Measurements from ENCODE around the gene PEDS1.
"Not testable (repeated sequence)": the region's sequence is repeated elsewhere in the genome, so short reads cannot be mapped to it uniquely, and the experiment has no call there.

Gene PEDS1

DNA sequence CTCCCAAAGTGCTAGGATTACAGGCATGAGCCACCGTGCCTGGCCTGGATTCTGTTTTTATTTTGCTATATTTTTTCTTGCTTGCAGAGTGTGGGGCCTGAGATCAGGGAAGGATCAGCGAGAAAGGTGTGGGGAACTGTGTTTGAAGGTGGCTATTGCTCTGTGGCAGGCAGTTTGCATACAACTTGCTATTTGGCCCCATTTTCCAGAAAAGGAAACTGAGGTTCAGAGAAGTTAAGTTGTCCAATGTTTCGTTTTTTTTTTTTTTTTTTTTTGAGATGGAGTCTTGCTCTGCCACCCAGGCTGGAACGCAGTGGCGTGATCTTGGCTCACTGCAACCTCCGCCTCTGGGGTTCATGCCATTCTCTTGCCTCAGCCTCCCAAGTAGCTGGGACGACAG is 8.0 kb upstream of the PEDS1 start:
- not testable (repeated sequence) for ATAC-seq

DNA sequence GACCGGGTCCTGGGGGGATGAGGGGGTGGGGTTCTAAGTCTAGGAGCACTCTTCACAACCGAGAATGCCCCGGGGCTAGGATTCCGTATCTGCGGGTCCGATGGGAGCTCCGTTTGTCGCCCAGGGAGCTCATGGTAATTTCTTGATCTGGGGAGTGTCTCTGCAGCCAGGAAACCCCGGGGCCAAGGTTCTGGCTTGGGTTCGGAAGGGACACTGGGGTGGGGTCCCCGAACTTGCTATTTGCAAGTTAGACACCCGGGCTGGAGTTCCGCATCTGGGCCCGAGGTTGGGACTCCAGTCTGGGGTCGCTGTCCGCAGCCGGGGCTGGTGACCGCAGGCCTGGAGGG is 397 bp downstream of the PEDS1 start:
- ATAC-seq, result no peak

DNA sequence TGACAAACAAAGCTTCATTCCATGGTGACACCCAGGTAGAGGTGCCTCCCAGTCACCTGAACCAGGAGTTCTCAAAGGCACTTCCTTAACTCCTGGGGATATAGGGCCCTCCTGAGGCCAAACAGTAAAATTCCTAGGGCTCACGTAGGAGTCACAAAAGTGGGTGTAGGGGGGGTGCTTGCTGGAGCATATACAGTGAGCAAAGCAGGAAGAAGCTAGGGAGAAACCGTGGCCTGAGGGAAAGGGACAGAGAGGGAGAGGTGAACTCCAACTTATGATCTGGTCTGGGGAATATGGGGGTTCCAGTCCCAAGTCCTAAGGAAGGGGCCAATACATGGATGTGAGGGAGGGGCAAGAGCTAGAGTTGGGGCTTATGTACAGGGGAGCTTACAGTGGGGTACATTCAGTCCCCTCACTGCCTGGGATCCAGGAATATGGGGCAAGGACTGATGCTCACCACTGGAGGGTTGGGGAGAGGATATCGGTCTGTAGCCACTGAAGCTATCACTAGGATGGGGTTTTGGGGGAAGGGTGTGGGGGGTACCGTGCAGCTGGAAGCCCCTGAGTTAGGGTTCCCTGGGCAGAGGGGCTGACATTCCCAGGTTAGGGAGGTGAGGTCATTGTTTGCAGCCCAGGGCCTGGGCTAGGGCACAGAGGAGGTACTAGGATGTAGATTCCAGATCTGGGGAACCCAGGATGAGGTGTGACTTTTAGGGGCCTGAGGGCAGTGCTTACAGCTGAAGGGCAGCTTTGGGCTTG is 950 bp downstream of the PEDS1 start:
- no peak for ATAC-seq

DNA sequence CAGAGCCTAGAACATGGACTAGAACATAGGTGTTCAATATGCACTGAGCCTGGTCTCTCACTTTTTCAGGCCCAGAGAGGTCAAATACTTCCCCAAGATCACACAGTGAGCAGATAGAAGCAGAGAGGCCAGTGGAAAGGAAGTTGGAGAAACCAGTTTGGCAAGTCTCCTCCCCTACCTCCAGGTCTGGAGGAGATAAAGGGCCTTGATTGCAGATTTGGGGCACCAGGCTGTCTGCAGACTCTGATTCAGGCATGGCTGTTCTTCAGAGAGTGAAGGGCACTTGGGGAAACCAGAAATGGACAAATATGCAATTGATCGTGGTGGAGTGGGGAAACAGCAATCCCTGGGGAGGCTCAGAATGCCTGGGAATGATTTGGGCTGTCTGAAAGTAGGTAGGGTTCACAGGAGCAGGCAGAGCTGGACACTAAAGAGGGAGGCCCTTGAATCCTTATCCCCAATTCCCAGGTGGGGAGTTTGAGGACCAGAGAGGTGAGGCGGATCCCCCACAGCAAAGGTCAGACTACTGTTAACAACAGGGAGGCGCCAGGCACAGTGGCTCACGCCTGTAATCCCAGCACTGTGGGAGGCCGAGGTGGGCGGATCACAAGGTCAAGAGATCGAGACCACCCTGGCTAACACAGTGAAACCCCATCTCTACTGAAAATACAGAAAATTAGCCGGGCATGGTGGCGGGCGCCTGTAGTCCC is 2.3 kb downstream of the PEDS1 start:
- no peak for ATAC-seq

DNA sequence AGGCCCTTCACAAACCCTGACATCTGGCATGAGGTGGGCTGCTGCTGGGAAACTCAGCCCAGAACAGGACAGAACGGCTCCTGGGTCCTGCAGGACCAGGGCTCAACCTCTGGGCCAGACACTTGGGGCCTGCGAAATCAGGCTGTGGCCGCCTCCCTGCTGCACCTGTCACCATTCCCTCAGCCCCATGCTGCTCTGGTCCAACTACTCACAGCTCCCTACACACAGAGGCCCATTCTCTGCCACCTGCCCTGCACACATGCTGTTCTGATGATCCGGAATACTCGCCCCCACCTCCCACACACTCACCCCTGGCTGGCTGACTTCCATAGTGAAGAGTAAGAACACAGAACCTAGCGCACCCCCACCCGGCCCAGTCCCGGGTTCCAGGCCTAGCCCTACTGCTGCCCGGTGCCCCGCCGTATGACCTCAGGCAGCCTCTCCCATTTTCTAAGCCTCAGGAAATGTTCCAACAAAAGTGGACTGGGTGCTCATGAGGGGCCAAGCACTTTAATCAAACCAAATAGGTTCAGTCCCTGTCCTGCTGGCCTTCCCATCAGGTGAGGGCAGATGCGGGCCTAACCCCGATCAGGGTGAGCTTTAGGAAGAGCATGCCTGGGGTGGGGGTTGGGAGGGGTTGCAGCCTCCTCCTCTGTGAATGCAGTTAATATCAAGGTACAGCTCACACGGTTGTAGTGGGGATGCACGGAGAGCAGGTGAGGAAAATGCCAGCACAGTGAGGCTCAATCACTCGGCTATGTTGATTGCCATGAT is 3.9 kb downstream of the PEDS1 start:
- no peak for ATAC-seq

DNA sequence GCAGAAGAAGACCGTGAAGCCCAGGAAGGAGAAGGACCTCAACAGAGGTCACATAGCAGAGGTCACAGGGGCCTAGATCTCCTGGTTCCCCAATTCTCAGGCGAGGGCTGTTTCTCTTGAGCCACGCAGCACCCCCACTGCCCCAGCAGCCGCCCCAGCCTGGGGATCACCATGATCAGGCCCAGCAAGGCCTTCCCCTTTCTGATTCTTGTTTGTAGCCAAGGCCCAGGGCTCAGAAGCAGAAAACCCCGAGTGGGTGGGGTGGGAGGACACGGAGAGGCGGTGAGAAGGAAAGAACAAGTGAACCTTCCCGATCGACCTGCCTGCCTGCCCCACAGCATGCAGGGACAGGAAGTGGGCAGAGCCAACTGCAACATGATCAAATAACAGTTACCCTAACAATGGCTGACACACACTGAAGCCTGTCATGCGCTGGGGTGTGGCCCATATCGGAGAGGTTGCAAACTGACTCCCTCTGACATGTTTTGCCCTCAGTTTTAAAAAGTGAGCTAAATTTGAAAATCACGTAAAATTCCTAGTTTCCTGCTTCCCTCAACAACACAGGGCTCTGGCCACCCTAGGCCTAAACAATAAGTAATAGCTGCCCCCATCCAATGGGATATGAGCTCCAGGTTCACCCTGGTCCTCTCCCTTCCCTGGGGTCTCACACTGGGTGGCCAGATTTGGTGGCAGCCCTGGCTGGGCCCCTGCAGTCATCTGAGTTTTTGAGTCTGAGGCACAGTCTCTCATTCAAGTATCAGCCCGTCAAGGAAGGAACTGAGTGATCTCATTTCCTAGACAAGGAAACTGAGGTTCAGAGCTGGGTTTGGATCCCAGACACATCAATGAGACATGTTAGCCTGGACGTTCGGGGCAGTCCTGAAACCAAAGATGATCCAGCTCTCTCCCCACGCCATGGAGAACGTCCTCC is 6.5 kb downstream of the PEDS1 start:
- peak; percentile 99 for ATAC-seq

DNA sequence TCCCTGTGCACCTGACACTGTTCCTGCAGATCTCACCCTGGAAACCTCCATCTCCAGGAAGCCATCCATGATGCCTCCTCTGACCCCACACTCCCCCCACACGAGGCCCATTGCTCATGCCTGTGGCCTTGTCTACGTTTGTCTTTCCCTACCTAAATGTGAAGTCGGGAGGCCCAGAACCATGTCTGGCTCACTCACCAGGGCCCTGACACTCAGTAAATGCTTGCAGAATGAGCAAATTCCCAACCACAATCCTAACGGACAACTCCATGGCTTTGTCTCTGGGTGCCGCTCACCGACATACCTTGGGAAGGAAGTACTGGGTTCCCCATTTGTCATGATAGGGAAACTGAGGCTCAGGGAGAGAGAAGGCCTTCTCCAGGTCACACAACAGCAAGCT is 7.3 kb downstream of the PEDS1 start:
- no peak for ATAC-seq

DNA sequence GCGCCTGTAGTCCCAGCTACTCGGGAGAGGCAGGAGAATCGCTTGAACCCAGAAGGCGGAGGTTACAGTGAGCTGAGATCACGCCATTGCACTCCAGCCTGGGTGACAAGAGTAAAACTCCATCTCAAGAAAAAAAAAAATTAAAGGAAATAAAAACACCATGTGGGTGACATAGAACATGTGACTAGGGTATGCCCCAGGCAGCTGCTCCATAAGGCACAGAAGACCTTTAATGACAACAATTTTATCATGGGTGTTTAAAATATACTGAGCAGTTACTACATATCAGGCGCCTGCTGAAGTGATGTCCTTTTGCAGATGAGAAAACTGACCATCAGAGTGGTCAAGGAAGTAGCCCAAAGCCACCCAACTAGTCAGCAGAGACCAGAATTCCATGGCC is 8.0 kb downstream of the PEDS1 start:
- ATAC-seq, result no peak

DNA sequence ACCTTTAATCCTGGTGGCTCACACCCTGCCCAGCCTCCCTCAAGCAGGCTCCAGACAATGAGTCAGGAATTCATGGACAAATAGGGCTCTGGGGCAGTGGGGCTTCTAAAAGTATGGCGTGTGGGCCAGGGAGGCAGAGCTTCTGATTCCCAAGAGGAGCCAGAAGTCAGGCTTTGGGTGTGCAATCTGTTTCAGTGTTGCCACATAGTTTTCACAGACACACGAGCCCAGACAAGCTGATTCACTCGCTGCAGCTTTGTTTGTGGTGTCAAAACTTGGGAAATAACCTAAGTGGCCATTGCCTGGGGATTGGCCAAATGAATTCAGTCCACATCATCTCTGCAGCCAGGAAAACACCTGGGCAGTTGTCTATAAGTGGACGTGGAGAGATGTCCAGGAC is 9.2 kb downstream of the PEDS1 start:
- ATAC-seq, result no peak

DNA sequence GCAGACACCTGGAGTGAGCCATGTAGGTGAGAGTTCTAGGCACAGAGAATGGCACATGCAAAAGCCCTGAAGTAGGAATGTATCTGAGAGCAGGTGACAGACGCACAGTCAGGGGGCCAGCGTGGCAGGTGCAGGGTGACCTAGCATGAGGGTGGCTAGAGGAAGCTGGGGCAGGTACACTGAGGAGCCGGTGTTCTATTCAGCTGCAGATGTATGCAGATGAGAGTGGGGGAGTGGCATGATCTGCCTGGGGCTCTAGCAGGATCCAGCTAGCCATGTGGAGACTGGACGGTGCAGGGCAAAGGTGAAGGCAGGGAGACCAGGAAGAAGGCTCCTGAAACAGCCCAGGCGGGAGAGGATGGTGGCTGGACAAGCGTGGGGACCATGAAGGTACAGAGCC is 10.7 kb downstream of the PEDS1 start:
- ATAC-seq, result no peak

DNA sequence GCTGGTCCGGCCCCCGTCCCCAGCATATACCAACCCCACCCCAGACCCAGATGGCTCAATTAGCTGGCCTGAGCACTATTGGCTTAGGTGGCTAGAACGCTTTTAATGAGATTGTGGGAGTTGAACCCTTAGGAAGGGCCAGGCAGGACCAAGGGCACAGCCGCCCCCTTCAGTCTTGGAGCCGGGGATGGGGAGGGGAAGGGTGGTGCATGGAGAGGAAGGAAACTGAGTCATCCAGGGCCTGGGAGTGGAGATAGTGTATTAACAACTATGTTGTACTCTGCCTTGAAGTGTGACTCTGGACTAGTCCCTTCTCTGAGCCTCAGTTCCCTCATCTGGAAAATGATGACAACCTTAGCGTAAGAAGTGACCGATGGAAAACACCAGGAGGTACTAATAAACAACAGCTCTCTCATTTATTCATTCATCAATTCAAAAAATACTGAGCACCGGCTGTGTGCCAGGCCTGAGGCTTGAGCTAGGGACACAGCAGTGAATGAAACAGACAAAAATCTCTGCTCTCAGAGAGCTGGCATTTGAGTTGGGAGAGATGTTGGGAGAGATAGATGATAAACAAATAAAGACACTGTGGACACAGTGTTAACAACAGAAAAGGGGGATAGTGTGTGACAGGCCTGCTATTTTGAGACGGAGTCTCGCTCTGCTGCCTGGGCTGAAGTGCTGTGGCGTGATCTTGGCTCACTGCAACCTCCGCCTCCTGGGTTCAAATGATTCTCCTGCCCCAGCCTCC is 11.5 kb downstream of the PEDS1 start:
- ATAC-seq, result no peak

DNA sequence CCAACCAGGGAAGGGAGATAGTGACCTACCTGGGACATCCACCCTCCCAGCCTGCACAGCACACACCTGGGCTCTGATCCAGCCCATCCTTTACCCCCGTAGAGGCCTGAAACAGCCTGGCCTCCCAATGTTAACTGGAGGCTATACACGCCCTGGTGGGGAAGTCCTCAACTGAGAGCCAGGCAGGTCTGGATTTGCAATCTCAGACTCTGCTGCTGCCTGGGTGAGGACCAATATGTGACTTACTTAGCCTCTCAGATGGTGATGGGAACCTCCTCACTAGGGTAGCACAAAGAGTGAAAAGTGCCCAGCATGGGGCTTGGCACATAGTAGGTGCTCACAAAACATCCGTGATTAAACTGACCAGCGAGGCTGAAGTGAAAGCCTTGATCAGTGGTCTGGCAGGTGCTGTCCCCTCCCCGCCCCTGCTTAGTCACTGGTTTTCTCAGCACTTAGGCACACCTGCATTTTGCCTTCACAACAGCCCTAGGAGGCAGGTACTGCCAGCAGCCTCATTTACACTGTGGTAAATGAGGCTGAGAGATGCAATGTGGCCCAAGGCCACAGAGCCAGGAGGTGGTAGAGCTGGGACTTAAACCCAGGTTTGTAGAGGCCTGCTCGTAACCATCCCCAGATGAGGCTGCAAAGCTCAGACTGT is 12.4 kb downstream of the PEDS1 start:
- ATAC-seq, result no peak

DNA sequence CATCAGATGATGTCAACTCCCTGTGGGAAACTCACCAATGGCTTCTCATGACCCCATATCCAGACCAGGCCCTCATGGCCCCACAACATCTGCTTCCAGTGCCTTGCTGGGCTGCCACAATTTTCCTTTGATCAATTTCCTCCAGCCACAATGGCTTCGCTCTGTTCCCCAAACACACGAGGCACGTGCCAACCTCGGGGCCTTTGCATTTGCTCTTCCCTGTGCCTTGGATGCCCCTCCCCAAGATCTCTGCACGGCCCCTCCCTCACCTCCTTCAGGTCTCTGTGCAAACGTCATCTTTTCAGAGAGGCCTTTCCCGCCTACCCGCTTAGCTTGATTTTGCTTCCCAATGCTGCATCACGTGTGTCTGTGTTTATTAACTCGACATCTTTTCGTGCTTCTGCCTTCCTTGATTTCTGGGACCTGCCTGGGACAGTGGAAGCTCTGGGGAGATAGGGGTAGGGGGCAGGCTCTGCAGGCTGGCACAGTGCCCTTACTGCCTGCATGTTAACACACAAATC is 13.1 kb downstream of the PEDS1 start:
- no peak for ATAC-seq

DNA sequence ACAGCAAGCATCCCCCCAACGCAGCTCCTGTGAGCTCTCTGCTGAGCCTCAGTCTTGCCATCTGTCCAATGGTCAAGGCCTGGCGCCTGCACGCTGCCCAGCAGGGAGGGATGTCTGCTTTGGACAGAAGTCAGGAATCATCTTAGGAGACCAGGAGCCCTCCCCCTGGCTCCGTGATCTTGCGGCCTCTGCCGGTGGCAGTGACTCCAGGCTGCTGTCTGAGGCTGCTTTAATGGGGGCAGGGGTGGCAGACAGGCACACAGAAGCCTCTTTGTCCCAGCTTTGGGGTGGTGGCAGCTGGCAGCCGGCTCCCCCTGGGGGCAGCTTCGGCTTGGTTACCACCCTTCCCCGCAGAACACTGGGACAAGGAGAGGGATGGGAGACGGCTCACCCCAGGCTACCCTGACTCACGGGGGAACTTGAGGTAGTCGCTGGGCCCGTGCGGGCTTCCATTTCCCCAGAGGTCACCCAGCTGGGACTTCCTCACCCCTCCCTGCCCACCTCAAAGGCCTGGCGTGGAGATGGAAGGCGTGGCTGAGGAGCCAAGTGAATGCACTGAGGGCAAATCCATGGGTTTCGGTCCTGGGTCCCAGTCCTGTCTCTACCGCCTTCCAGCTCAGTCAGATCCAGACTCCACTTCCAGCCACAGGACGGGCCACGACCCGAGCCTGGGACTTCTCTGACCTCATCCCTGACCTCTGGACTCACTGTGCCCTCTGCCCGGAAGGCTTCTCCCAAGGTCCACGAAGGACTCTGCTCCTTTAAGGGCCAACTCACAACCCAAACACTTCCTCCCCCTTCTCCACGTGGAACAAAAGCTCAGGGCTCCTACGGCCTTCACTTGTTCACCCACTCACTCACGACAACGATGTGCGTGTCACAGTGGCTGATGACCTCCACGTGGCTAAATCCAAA is 14.8 kb downstream of the PEDS1 start:
- no peak for ATAC-seq

DNA sequence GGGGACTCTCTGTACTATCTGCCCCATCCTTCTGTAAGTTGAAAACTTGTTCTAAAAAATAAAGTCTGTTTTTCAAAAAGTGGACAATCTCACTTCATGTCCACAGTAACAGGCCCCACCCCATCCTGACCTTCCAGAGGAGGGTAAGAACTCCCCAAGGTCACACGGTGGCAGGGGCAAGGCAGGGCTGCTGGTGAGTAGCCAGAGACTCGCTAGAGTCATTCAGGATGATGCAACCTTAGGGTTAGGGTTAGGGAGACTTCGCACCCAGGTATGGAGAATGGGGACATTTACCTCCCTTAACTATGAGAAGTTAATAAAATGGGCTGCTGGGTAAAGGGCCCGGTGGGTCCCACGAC is 15.4 kb downstream of the PEDS1 start:
- ATAC-seq, result no peak

DNA sequence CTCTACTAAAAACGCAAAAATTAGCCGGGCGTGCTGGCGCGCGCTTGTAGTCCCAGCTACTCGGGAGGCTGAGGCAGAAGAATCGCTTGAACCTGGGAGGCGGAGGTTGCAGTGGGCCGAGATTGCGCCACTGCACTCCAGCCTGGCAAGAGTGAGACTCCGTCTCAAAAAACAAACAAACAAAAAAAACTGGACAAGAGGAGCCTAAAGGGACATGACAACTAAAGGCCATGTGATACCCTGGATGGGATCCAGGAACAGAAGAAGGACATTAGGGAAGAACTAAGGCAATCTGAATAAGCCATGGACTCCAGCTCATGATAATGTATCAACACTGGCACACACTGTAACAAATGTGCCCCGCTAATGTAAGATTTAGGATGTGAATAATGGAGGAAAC is 15.8 kb downstream of the PEDS1 start:
- not testable (repeated sequence) for ATAC-seq

DNA sequence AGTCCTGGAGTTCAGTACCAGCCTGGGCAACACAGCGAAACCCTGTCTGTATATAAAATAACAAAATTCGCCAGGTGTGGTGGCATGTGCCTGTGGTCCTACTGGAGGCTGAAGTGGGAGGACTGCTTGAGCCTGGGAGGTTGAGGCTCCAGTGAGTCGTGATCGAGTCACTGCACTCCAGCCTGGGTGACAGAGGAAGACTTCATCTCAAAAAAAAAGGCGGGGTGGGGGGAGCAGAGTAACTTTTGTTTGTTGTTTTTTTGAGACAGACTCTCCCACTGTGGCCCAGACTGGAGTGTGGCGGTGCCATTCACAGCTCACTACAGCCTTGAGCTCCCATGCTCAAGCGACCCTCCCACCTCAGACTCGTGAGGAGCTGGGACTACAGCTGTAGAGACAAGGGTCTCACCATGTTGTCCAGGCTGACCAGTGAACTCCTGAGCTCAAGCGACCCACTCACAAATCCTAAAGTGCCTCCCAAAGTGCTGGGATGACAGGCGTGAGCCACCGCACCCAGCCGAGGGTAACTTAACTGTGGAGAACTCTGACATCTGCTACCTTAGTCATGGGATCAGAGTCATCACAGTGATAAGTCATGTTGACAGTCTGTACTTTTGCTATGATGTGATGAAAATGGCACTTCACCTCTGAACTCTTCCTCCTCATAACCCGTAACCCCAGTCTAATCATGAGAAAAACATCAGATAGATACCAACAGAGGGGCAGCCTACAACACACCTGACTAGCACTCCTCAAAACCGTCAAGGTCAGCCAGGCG is 16.5 kb downstream of the PEDS1 start:
- ATAC-seq, result peak; percentile 83 to 87

DNA sequence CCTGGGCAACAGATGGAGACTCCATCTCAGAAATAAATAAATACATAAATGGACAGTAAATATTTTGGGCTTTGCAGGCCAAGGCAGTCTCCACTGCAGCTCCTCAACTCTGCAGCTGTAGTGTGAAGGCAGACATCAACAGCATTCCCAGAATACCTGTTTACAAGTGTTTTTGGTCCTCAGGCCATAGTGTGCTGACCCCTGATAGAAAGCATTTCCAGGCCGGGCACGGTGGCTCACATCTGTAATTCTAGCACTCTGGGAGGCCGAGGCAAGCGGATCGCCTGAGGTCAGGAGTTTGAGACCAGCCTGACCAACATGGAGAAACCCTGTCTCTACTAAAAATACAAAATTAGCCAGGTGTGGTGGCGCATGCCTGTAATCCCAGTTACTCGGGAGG is 18.4 kb downstream of the PEDS1 start:
- not testable (repeated sequence) for ATAC-seq

Measured in activated CD4-positive, CD25-positive, alpha-beta regulatory T cell treated with anti-CD3 and anti-CD28 coated beads, Interleukin-2, amount 50 U/mL, for 24 hours (primary cell).